ENCODE results near the gene SFXN3.

SFXN3 gene

DNA sequence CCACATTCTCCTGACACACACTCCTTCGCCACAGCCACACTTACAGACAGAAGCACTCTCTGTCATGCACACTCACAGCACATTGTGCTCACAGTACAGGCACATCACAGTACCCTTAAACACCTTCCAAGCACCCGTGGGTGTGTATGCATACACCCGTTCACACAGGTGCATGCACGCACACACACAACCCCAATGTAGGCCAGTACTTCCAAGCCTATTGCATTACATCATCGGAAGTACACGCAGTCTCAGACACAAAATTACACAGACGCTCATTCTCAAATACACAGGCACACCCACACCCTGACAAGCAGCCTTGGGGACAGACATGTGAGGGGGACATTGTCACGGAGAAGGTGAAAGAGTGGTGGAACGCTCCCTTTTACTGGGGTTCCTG is 41.9 kb downstream of the SFXN3 start:
- DNase-seq (ENCODE audit: low read depth in 2 of 2), result no peak

DNA sequence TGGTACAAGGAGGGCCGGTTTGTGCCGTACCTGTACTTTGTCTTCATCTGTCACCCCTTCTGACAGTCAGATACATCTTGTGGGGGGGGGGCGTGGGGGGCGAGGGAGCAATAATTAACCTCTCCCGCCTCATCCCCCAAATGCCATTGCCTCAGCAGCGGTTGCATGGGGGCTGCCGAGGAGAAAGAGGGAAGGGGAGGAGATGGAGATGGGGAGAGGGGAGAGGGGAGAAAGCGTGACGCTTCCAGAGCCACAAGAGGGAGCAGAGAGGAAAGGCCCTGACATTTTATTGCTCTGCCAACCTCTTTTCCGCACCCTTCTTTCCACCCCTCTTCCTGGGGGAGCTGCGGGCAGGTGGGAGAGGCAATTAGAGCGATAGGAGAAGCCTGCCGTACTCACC is 42.6 kb downstream of the SFXN3 start:
- DNase-seq (ENCODE audit: low read depth in 2 of 2), result no peak

DNA sequence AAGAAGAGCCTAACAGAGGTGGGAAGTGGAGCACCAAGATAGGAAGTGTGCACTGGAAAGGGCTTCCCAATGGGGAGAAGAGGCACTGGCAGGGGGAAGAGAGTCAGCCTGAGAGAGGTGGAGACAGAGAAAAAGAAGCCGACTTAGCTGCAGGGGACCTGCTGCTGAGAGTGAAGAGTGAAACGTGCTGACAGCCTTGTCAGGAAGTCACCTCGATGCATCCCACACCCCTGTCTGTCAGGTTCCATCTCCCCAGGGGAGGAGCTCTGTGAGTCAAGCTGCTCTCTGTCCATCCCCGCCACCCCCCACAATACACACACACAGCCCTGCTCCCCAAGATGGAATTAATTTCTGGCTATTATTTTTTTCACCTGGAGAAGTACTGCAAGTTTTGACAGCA is 44.7 kb downstream of the SFXN3 start:
- DNase-seq (ENCODE audit: low read depth in 2 of 2), result no peak

DNA sequence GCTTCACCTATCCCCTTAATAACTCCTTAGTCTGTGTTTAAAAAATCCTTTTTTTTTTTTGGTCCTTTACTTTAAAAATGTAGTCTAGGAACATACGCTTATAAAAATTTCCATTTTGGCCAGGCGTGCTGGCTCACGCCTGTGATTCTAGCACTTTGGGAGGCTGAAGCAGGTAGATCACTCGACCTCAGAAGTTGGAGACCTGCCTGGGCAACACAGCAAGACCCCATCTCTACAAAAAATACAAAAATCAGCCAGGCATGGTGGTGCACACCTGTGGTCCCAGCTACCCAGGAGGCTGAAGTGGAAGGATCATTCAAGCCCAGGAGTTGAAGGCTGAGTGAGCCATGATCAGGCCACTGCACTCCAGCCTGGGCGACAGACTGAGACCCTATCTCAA is 45.6 kb downstream of the SFXN3 start:
- no peak for DNase-seq (ENCODE audit: low read depth in 2 of 2)

GRCh38 chr10:101079874-101080273 is 48.8 kb downstream of the SFXN3 start:
- DNase-seq (ENCODE audit: low read depth in 2 of 2), result no peak

DNA sequence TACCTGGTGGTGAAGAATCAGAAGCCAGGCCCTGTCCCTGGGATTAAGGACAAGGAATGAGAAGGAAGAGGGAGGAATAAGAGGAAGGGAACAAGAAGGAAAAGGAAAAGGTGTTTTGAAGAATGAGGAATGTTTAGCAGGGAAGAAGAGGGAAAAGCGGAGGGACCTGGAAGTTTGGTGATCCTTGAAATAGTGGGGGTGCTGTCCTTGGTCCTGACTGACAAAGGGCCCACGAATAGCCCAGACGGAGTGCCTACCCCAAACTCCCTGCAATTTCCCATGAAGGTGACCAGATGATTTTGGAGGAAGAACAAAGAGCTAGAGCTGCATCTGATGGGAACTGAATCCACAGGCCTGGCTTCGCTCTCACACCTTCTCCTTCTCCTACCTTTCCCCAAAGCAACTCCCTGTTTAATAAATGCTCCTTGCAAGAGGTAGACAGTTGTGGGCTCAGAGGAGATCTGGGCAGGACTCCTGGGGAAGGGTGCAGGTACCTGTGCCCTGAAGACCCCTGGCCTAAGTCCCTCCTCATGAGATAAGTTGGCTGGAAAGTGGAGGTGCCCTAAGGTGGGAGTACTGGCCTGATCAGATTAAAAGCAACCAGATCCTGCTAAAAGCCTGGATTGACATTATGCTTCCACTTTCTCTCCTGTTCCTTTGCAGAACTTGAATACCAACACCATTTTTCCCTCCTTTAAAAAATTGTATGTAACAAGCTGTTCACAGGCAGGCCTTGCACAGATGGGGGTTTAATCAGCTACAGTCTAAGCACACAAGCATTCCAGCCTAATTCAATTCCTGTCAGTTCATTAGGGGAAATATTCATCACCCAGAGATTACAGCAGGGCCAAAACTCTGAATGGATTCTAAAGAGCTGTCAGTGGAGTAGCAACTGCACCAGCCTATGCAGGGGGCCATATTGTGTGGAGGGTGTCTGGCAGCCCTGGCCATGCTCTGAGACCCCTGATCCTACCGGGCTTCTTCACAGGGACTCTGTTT is 50.2 kb downstream of the SFXN3 start:
- no peak for DNase-seq (ENCODE audit: low read depth in 2 of 2)

GRCh38 chr10:101085846-101086245 is 54.8 kb downstream of the SFXN3 start:
- no peak for DNase-seq (ENCODE audit: low read depth in 2 of 2)

DNA sequence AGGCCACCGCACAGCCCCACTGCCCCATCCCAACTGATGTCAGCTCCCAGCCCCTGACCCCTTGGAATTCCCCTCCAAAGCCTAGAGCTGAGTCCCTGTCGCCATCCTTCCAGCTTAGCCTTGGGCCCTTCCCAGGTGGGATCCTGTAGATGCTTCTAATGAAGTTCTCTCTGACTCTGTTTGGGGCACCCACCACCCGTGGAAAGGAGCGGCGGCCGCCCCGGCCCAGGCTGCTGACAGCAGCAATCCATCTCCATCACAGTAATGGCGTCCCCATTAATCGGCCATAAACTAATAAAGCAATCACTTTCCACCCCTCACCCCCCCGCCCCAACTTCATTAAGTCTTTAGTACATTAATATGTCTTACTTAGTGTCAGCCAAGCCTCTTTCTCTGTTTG is 56.3 kb downstream of the SFXN3 start:
- DNase-seq (ENCODE audit: low read depth in 2 of 2), result no peak

- no peak for DNase-seq (ENCODE audit: low read depth in 2 of 2)
These were observed 56.9 kb downstream of the SFXN3 start for GRCh38 chr10:101087965-101088364.

- DNase-seq (ENCODE audit: low read depth in 2 of 2), result no peak
These were observed 58.7 kb downstream of the SFXN3 start for GRCh38 chr10:101089520-101090299.

DNA sequence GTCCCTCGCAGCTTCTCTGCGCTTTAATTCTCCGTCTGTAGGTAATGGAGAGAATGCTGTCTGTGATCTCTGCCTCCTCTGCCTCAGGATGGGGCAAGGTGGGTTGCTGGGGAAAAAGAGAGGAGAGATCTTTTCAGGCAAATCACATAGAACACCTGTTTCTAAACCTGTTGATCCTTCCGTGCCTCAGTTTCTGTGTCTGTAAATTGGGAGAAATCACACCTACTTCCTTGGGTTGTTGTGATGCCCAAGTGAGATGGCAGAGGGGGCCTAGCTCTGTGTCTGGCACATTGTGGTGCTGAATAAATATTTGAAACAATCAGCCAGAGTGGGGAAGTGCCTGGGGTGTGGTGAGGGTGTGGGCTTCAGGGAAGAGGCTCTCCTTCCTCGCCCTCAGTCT is 59.6 kb downstream of the SFXN3 start:
- no peak for DNase-seq (ENCODE audit: low read depth in 2 of 2)

Data from stimulated activated CD8-positive, alpha-beta memory T cell treated with anti-CD3 and anti-CD28 coated beads, Interleukin-15, amount 100 ng/mL, for 4 hours (primary cell).